ENCODE results near the gene HSPA12B. TPM values are rescaled to one million over a fixed set of nuclear protein-coding genes. Genes with fewer than 3 reads are reported as not detected.
"Not testable (repeated sequence)": the region's sequence is repeated elsewhere in the genome, so short reads cannot be mapped to it uniquely, and the experiment has no call there.

The HSPA12B gene
- total and polyA plus RNA-seq, 4 donors, result 0.25 to 21.2 (median 6.5) TPM

- Histone ChIP-seq H3K4me3 (ENCODE audit: low read length in 2 of 2) (no peak overlapping the region), H3K4me1 (ENCODE audit: control insufficient read depth in 1 of 2, insufficient read depth in 2 of 2, low read length in 2 of 2) (no peaks in the 10 kb centered on the region), H3K9me3 (ENCODE audit: control insufficient read depth, low read length) (no peaks in the 10 kb centered on the region), H3K36me3 (ENCODE audit: control insufficient read depth in 1 of 2, insufficient read depth in 2 of 2, low read length in 1 of 2) (no peaks in the 10 kb centered on the region), H3K27ac (ENCODE audit: low read depth in 1 of 2, low read length in 2 of 2) (no peak overlapping the region), H3K27me3 (ENCODE audit: control insufficient read depth in 1 of 2, insufficient read depth in 2 of 2, low read length in 1 of 2) (no peaks in the 10 kb centered on the region)
- no peak for DNase-seq
- 63 to 64% methylated on average over 5 of the region's 5 CpGs for WGBS, 2 donors
- ATAC-seq (ENCODE audit: low FRiP score), result no peak
- intact Hi-C loops (cut with DNase I), result loop anchor here in 1 of 2 donors (2.0 to 10.0 kb wide), 2 partner anchors 31 to 57 kb away; partner anchors contain the start of gene MAVS
Observed at GRCh38 chr20:3787324-3788014, 55.0 kb downstream of the HSPA12B start.

- DNase-seq (no peak), ATAC-seq (ENCODE audit: low FRiP score) (no peak)
- intact Hi-C loops (cut with DNase I), result loop anchor here in 1 of 2 donors (10.0 kb wide), 1 partner anchor 56 kb away; the partner anchor contains the start of gene MAVS
- no peaks in the 10 kb centered on the region for H3K27me3 ChIP-seq (ENCODE audit: control insufficient read depth in 1 of 2, insufficient read depth in 2 of 2, low read length in 1 of 2)
- H3K9me3 ChIP-seq (ENCODE audit: control insufficient read depth, low read length), result no peaks in the 10 kb centered on the region
- H3K4me3 ChIP-seq (ENCODE audit: low read length in 2 of 2), result no peak overlapping the region
- no peaks in the 10 kb centered on the region for H3K36me3 ChIP-seq (ENCODE audit: control insufficient read depth in 1 of 2, insufficient read depth in 2 of 2, low read length in 1 of 2)
- no peaks in the 10 kb centered on the region for H3K4me1 ChIP-seq (ENCODE audit: control insufficient read depth in 1 of 2, insufficient read depth in 2 of 2, low read length in 2 of 2)
- no peak overlapping the region for H3K27ac ChIP-seq (ENCODE audit: low read depth in 1 of 2, low read length in 2 of 2)
- WGBS, 2 donors, result 53 to 54% methylated on average over 4 of the region's 4 CpGs
Observed at GRCh38 chr20:3788685-3789155, 56.2 kb downstream of the HSPA12B start.

- WGBS, 2 donors, result 92 to 93% methylated on average over 4 of the region's 4 CpGs
- H3K27ac ChIP-seq (ENCODE audit: low read depth in 1 of 2, low read length in 2 of 2); H3K4me3 ChIP-seq (ENCODE audit: low read length in 2 of 2); H3K27me3 ChIP-seq (ENCODE audit: control insufficient read depth in 1 of 2, insufficient read depth in 2 of 2, low read length in 1 of 2); ATAC-seq (ENCODE audit: low FRiP score); H3K4me1 ChIP-seq (ENCODE audit: control insufficient read depth in 1 of 2, insufficient read depth in 2 of 2, low read length in 2 of 2); DNase-seq; H3K9me3 ChIP-seq (ENCODE audit: control insufficient read depth, low read length); H3K36me3 ChIP-seq (ENCODE audit: control insufficient read depth in 1 of 2, insufficient read depth in 2 of 2, low read length in 1 of 2): not testable (repeated sequence)
- intact Hi-C loops (cut with DNase I), result loop anchor here in 1 of 2 donors (10.0 kb wide), 1 partner anchor 56 kb away; the partner anchor contains the start of gene MAVS
Observed at GRCh38 chr20:3789201-3789600, 56.7 kb downstream of the HSPA12B start.

GRCh38 chr20:3794168-3794567 lies 61.7 kb downstream of the HSPA12B start:
- not testable (repeated sequence) for H3K27me3 ChIP-seq (ENCODE audit: control insufficient read depth in 1 of 2, insufficient read depth in 2 of 2, low read length in 1 of 2); H3K36me3 ChIP-seq (ENCODE audit: control insufficient read depth in 1 of 2, insufficient read depth in 2 of 2, low read length in 1 of 2); H3K9me3 ChIP-seq (ENCODE audit: control insufficient read depth, low read length); H3K4me3 ChIP-seq (ENCODE audit: low read length in 2 of 2); DNase-seq; H3K4me1 ChIP-seq (ENCODE audit: control insufficient read depth in 1 of 2, insufficient read depth in 2 of 2, low read length in 2 of 2); H3K27ac ChIP-seq (ENCODE audit: low read depth in 1 of 2, low read length in 2 of 2); ATAC-seq (ENCODE audit: low FRiP score)
- intact Hi-C loops (cut with DNase I), result loop anchor here in 1 of 2 donors (2.0 kb wide), 1 partner anchor 25 kb away; no protein-coding TSS in a partner anchor
- WGBS, 2 donors, result 73 to 94% methylated on average over 1 to 3 of the region's 3 CpGs

- ATAC-seq (ENCODE audit: low FRiP score), result no peak
- peak in 1 of 2 donors; percentile 49 for DNase-seq
Observed at GRCh38 chr20:3794701-3795420, 62.4 kb downstream of the HSPA12B start.

GRCh38 chr20:3795511-3796468 lies 63.3 kb downstream of the HSPA12B start, which contains the start of gene CDC25B:
TSS of gene CDC25B (plus strand) at chr20:3796310. CDS start at chr20:3796532, 222 bp downstream.
- H3K9me3 ChIP-seq (ENCODE audit: control insufficient read depth, low read length), result no peaks in the 10 kb centered on the region
- H3K27ac ChIP-seq (ENCODE audit: low read depth in 1 of 2, low read length in 2 of 2), result peak within 1 kb of the TSS; percentile 92 to 96
- peak; percentile 98 for DNase-seq
- no peaks in the 10 kb centered on the region for H3K27me3 ChIP-seq (ENCODE audit: control insufficient read depth in 1 of 2, insufficient read depth in 2 of 2, low read length in 1 of 2)
- peak within 1 kb of the TSS; percentile 57 to 80 for H3K4me3 ChIP-seq (ENCODE audit: low read length in 2 of 2)
- H3K4me1 ChIP-seq (ENCODE audit: control insufficient read depth in 1 of 2, insufficient read depth in 2 of 2, low read length in 2 of 2), result no peaks in the 10 kb centered on the region
- WGBS, 2 donors, result 1% methylated on average over 66 to 69 of the region's 69 CpGs
- peak; percentile 96 for ATAC-seq (ENCODE audit: low FRiP score)
- intact Hi-C loops (cut with DNase I), result loop anchor here in 1 of 2 donors (2.0 kb wide), 1 partner anchor 23 kb away; no protein-coding TSS in a partner anchor
- H3K36me3 ChIP-seq (ENCODE audit: control insufficient read depth in 1 of 2, insufficient read depth in 2 of 2, low read length in 1 of 2), result no peaks in the 10 kb centered on the region

More at GRCh38 chr20:3794701-3795420, 62.4 kb downstream of the HSPA12B start:
- Histone ChIP-seq H3K4me3 (ENCODE audit: low read length in 2 of 2) (no peak overlapping the region), H3K27me3 (ENCODE audit: control insufficient read depth in 1 of 2, insufficient read depth in 2 of 2, low read length in 1 of 2) (no peaks in the 10 kb centered on the region), H3K9me3 (ENCODE audit: control insufficient read depth, low read length) (no peaks in the 10 kb centered on the region), H3K4me1 (ENCODE audit: control insufficient read depth in 1 of 2, insufficient read depth in 2 of 2, low read length in 2 of 2) (no peaks in the 10 kb centered on the region), H3K27ac (ENCODE audit: low read depth in 1 of 2, low read length in 2 of 2) (no peak overlapping the region), H3K36me3 (ENCODE audit: control insufficient read depth in 1 of 2, insufficient read depth in 2 of 2, low read length in 1 of 2) (no peaks in the 10 kb centered on the region)
- 84 to 86% methylated on average over 25 of the region's 25 CpGs for WGBS, 2 donors
- intact Hi-C loops (cut with DNase I), result loop anchor here in 1 of 2 donors (2.0 kb wide), 1 partner anchor 24 kb away; no protein-coding TSS in a partner anchor

GRCh38 chr20:3796477-3797225 lies 64.2 kb downstream of the HSPA12B start:
- Histone ChIP-seq H3K4me1 (ENCODE audit: control insufficient read depth in 1 of 2, insufficient read depth in 2 of 2, low read length in 2 of 2) (no peaks in the 10 kb centered on the region), H3K27me3 (ENCODE audit: control insufficient read depth in 1 of 2, insufficient read depth in 2 of 2, low read length in 1 of 2) (no peaks in the 10 kb centered on the region), H3K27ac (ENCODE audit: low read depth in 1 of 2, low read length in 2 of 2) (no peak overlapping the region), H3K9me3 (ENCODE audit: control insufficient read depth, low read length) (no peaks in the 10 kb centered on the region), H3K4me3 (ENCODE audit: low read length in 2 of 2) (peak overlapping the region; percentile 57 to 63), H3K36me3 (ENCODE audit: control insufficient read depth in 1 of 2, insufficient read depth in 2 of 2, low read length in 1 of 2) (no peaks in the 10 kb centered on the region)
- DNase-seq (peak in 1 of 2 donors; percentile 76), ATAC-seq (ENCODE audit: low FRiP score) (no peak)
- intact Hi-C loops (cut with DNase I), result no loop called here
- 9% methylated on average over 27 to 33 of the region's 33 CpGs for WGBS, 2 donors
